Uterus (tissue), 4 donors: ENCODE data around the gene MAP4K4. TPM values are rescaled to one million over a fixed set of nuclear protein-coding genes. Genes with fewer than 3 reads are reported as not detected.

ENCODE experiments used
- DNase-seq, 2 donors: peaks; one replicate each; pipeline ENCODE4 v3.0.0-alpha.2; 2019 to 2020
- H3K27ac ChIP-seq, 2 donors: fragments of 200-600 bp; sonication (generic); 1 replicate in 1 of 2; 2 replicates in 1 of 2; pipeline ENCODE4 v1.5.1; 2016 to 2018
- H3K27me3 ChIP-seq, 2 donors: fragments of 200-600 bp; sonication (generic); one replicate each; pipeline ENCODE4 v1.5.1; 2018 to 2019; ENCODE audit warnings: control low read depth in 1 of 2
- H3K36me3 ChIP-seq, 2 donors: fragments of 200-600 bp; sonication (generic); one replicate each; pipeline ENCODE4 v1.5.1; 2019; ENCODE audit warnings: control low read depth in 1 of 2
- H3K4me1 ChIP-seq, 2 donors: fragments of 200-600 bp; sonication (generic); one replicate each; pipeline ENCODE4 v1.5.1; 2018 to 2019; ENCODE audit warnings: control low read depth in 1 of 2
- H3K4me3 ChIP-seq, 2 donors: fragments of 200-600 bp; sonication (generic); 1 replicate in 1 of 2; 2 replicates in 1 of 2; pipeline ENCODE4 v1.5.1; 2018 to 2019; ENCODE audit warnings: mild to moderate bottlenecking in 1 of 2
- H3K9me3 ChIP-seq, 2 donors: fragments of 200-600 bp; sonication (generic); one replicate each; pipeline ENCODE4 v1.5.1; 2019; ENCODE audit warnings: control low read depth in 1 of 2
- POLR2A ChIP-seq, 2 donors: fragments of 450-650 bp; IDR thresholded peaks; one replicate each; pipeline ENCODE4 v1.6.1; 2016; ENCODE audit warnings: antibody characterized with exemption in 2 of 2, mild to moderate bottlenecking in 1 of 2, moderate library complexity in 1 of 2
- intact Hi-C: fragments of 100-400 bp; cut with DNase I; formaldehyde crosslinking; loops from one replicate; pipeline ENCODE4 v1.15.1; 2023; ENCODE audit warnings: low total_unique reads
- total RNA-seq, 4 donors: library from RNA; depleted of rRNA in 3 of 4; stranded (reverse); fragments of >200 nt in 3 of 4; gene quantifications; one replicate each; pipeline versions ENCODE4 v1.1.0 to v1.2.4, GENCODE V29; 2014 to 2023
- TF ChIP-seq, protein P1 (sequence below), 4 experiments: fragments of 200-600 bp in 2 of 4; fragments of 450-650 bp in 2 of 4; sonication (generic) in 2 of 4; IDR thresholded peaks; one replicate each; pipeline ENCODE4 v1.5.1; 2016 to 2019; ENCODE audit warnings: antibody characterized with exemption in 4 of 4, mild to moderate bottlenecking in 2 of 4, moderate library complexity in 1 of 4
- donor health status: DM: yes; HTN: yes; CAD: no.

Gene MAP4K4
- total RNA-seq, 4 donors from 2014 or later = 17.9 to 87.2 (median 55.4) TPM

DNA sequence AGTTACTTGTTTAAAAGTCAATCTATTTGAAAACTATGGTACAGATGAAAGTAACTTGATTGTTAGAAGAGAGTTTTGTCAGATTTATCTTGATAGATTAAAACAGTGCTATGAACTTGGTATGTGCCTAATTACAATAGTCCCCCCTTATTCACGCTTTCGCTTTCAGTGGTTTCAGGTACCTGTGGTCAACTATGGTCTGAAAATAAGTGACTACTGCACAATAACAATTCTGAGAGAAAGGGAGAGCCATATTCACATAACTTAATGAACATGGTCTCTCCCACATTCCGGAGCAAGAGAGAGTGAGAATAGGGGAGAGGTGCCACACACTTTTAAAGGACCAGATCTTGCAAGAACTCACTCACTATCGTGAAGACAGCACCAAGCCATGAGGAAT, 13.2 kb upstream of the MAP4K4 start:
- H3K27me3 ChIP-seq = no peaks in the 10 kb centered on the region
- H3K36me3 ChIP-seq = no peaks in the 10 kb centered on the region
- no peaks in the 10 kb centered on the region for H3K9me3 ChIP-seq
- H3K4me3 ChIP-seq = no peak overlapping the region
- H3K4me1 ChIP-seq = no peaks in the 10 kb centered on the region
- intact Hi-C loops = no loop called here
- H3K27ac ChIP-seq = no peak overlapping the region
- DNase-seq = no peak
- TF ChIP-seq, protein P1, sequence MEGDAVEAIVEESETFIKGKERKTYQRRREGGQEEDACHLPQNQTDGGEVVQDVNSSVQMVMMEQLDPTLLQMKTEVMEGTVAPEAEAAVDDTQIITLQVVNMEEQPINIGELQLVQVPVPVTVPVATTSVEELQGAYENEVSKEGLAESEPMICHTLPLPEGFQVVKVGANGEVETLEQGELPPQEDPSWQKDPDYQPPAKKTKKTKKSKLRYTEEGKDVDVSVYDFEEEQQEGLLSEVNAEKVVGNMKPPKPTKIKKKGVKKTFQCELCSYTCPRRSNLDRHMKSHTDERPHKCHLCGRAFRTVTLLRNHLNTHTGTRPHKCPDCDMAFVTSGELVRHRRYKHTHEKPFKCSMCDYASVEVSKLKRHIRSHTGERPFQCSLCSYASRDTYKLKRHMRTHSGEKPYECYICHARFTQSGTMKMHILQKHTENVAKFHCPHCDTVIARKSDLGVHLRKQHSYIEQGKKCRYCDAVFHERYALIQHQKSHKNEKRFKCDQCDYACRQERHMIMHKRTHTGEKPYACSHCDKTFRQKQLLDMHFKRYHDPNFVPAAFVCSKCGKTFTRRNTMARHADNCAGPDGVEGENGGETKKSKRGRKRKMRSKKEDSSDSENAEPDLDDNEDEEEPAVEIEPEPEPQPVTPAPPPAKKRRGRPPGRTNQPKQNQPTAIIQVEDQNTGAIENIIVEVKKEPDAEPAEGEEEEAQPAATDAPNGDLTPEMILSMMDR (IDR thresholded peaks at IDR 0.05) = no peak
- TF ChIP-seq POLR2A (IDR thresholded peaks at IDR 0.05) = no peak

DNA sequence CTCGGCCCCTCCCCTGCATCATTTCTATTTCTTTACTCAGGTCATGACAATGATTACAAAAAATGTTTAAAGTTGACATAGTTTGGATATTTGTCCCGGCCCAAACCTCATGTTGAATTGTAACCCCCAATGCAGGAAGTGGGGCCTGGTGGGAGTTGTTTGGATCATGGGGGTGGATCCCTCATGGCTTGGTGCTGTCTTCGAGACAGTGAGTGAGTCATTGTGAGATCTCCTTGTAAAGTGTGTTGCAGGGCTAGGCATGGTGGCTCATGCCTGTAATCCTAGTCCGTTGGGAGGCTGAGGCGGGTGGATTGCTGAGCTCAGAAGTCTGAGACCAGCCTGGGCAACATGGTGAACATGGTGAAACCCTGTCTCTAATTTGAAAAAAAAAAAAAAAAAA, 9.2 kb upstream of the MAP4K4 start:
- no peak for DNase-seq
- intact Hi-C loops = no loop called here
- TF ChIP-seq, protein P1 (IDR thresholded peaks at IDR 0.05) = no peak
- no peak for TF ChIP-seq POLR2A (IDR thresholded peaks at IDR 0.05)

DNA sequence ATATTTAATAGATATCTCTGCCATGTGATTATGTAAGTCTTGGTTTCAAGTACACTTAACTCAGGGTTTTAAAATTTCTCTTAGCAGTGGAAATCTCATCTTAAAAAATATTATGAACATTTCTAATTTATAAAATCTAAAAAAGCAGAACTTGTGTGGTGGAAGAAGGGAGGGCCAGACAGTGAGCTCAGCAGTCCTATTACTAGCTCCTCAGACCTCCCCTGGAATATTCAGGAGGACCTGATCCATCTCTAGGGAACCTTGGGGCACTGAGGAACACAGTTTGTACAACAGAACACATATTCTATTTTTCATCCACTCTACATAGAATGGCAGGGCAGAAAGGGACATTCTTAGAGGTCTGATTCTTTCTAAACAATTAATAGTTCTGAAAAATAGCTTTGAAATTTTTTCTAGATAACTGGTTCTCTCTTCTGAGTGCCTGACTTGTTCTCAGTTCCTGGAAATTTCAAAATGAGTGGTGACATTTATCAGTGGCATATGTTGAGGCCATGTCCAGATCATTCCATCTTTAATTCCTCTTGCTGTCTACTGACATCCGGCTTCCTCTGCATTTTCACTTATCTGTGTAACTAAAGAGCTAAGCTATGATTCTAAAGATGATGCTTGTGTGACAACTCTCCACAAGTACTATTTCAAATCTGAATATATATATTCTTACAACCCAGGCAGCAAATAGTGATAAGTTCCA, 8.2 kb upstream of the MAP4K4 start:
- TF ChIP-seq, protein P1 (IDR thresholded peaks at IDR 0.05) = no peak
- TF ChIP-seq POLR2A (IDR thresholded peaks at IDR 0.05) = no peak
- H3K27ac ChIP-seq = no peak overlapping the region
- no peaks in the 10 kb centered on the region for H3K4me1 ChIP-seq
- no peak for DNase-seq
- intact Hi-C loops = no loop called here
- H3K9me3 ChIP-seq = no peaks in the 10 kb centered on the region
- H3K4me3 ChIP-seq = no peak overlapping the region
- H3K27me3 ChIP-seq = no peaks in the 10 kb centered on the region
- no peaks in the 10 kb centered on the region for H3K36me3 ChIP-seq

More for the DNA sequence above, 9.2 kb upstream of the MAP4K4 start:
- H3K4me3 ChIP-seq = no peak overlapping the region
- H3K27me3 ChIP-seq = no peaks in the 10 kb centered on the region
- no peaks in the 10 kb centered on the region for H3K36me3 ChIP-seq
- H3K27ac ChIP-seq = no peak overlapping the region
- H3K9me3 ChIP-seq = no peaks in the 10 kb centered on the region
- H3K4me1 ChIP-seq = no peaks in the 10 kb centered on the region

DNA sequence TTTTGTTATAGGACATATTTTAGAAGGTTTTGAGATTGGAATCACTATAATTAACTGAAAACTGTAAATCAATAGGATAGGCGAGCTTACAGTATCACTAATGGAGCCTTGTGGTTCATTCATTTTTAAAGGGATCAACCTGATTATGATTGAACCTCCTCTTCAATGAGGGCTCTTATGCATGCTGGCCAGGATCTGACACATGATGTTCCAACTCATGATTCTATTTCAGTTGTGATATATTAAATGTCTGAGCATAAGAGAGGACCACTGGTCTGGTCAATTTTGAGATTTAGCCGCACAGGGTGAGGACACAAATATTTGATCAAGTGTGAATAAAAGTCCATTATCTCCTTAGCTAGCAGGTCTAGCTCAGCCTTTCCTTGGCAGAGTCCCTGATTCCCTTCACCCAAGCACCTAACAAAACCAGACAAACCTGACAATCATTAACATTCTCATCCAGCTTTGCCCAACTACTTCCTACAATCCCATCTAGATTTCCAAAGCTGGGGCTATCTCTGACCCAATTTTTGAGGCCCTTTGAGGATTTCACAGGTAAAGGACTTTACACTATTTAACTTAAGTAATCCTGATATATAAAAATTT, 6.9 kb upstream of the MAP4K4 start:
- no peaks in the 10 kb centered on the region for H3K27me3 ChIP-seq
- intact Hi-C loops = no loop called here
- H3K4me1 ChIP-seq = no peaks in the 10 kb centered on the region
- TF ChIP-seq, protein P1 (IDR thresholded peaks at IDR 0.05) = no peak
- no peak for TF ChIP-seq POLR2A (IDR thresholded peaks at IDR 0.05)
- H3K4me3 ChIP-seq = no peak overlapping the region
- H3K27ac ChIP-seq = no peak overlapping the region
- H3K9me3 ChIP-seq = no peaks in the 10 kb centered on the region
- H3K36me3 ChIP-seq = no peaks in the 10 kb centered on the region
- no peak for DNase-seq

DNA sequence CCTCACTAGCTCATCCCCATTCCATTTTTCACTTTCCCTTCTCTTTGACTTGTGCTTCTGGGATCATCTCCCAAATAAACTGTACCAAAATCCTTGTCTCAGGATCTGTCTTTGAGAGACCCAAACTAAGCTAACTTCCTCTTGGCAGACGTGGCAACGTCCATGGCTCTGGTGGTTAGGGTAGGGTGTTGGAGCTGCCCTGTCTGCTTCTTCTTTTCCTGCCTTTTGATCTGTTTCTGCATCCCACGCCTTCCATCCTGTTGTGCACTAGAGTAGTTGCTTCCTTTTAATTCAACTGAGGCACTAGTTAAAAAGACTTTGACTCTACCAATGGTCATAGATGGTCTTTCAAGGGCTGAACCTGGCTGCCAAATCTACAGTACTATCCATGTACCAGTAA, 5.5 kb upstream of the MAP4K4 start:
- Histone ChIP-seq H3K27me3 (no peaks in the 10 kb centered on the region), H3K27ac (no peak overlapping the region), H3K4me3 (no peak overlapping the region), H3K9me3 (no peaks in the 10 kb centered on the region), H3K4me1 (peaks cover 0 to 4% of the 10 kb centered on the region in 2 donors), H3K36me3 (no peaks in the 10 kb centered on the region)
- DNase-seq = no peak
- intact Hi-C loops = no loop called here
- no peak for TF ChIP-seq POLR2A (IDR thresholded peaks at IDR 0.05)
- TF ChIP-seq, protein P1 (IDR thresholded peaks at IDR 0.05) = no peak
